Measurements from ENCODE around the gene WDR62. TPM values are rescaled to one million over a fixed set of nuclear protein-coding genes. Genes with fewer than 3 reads are reported as not detected.

The WDR62 gene
- total and polyA plus RNA-seq, 2 of the 8 experiments (the other 6 are each of a cell fraction or from before 2014, with no cell fraction given): 28.2 to 39.5 TPM

GRCh38 chr19:36142496-36142895 lies 87.8 kb downstream of the WDR62 start (continued):
- TF ChIP-seq CHD7 (IDR thresholded peaks at IDR 0.05; ENCODE audit: insufficient replicate concordance, low read length) (no peak), TAF7 (optimal IDR thresholded peaks at IDR 0.05; ENCODE audit: borderline replicate concordance, low read depth, low read length) (no peak)
